ENCODE results near the gene CAMKV.

DNA sequence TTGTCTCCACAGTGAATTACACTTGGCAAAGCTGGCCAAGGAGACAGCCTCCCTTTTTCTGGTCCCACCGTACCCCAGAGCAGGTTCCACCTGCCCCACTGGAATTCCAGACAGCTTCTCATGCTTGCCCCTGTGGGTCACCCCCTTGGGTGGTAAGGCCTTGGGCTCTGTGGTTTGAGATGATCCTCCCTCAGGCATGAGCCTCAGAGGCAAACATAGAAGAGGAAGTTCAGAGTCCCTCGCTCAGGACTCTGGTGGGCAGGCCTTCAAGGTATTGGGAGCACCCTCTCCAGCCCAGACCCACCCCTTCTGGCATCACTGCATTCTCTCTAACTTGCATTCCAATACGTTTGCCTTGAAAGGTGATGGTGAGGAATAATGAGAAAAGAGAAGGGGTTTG lies 38.4 kb downstream of the CAMKV start:
- TF ChIP-seq, protein P1, sequence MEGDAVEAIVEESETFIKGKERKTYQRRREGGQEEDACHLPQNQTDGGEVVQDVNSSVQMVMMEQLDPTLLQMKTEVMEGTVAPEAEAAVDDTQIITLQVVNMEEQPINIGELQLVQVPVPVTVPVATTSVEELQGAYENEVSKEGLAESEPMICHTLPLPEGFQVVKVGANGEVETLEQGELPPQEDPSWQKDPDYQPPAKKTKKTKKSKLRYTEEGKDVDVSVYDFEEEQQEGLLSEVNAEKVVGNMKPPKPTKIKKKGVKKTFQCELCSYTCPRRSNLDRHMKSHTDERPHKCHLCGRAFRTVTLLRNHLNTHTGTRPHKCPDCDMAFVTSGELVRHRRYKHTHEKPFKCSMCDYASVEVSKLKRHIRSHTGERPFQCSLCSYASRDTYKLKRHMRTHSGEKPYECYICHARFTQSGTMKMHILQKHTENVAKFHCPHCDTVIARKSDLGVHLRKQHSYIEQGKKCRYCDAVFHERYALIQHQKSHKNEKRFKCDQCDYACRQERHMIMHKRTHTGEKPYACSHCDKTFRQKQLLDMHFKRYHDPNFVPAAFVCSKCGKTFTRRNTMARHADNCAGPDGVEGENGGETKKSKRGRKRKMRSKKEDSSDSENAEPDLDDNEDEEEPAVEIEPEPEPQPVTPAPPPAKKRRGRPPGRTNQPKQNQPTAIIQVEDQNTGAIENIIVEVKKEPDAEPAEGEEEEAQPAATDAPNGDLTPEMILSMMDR (conservative IDR thresholded peaks at IDR 0.05; ENCODE audit: low read depth, low read length), result no peak
- TF ChIP-seq POLR2A (IDR thresholded peaks at IDR 0.05; ENCODE audit: low read depth, low read length), result no peak
- no peak for TF ChIP-seq CEBPB (IDR thresholded peaks at IDR 0.05; ENCODE audit: low read depth, low read length)
